ENCODE data around the gene CDKAL1.

Gene CDKAL1

GRCh38 chr6:20688710-20689500 is 154.6 kb downstream of the CDKAL1 start:
- H3K9me3 ChIP-seq (ENCODE audit: insufficient read depth, low read depth, low read length): no peaks in the 10 kb centered on the region
- H3K4me3 ChIP-seq (ENCODE audit: low read length, poor library complexity, severe bottlenecking): peak overlapping the region; percentile 36
- H3K79me2 ChIP-seq (ENCODE audit: insufficient read depth, low read length): peaks cover 70% of the 10 kb centered on the region
- H4K20me1 ChIP-seq (ENCODE audit: insufficient read depth, low read length, poor library complexity, severe bottlenecking): no peaks in the 10 kb centered on the region
- peaks cover 7% of the 10 kb centered on the region; the same call in 1 of the 2 replicates for H3F3A ChIP-seq (ENCODE audit: low read depth)
- H3K36me3 ChIP-seq (ENCODE audit: insufficient read depth, low read length): no peaks in the 10 kb centered on the region
- peaks cover 60% of the 10 kb centered on the region for H3K4me1 ChIP-seq (ENCODE audit: insufficient read depth, low read length, poor library complexity, severe bottlenecking)
- peak overlapping the region; percentile 32 for H3K9ac ChIP-seq (ENCODE audit: low read depth, low read length, poor library complexity, severe bottlenecking)
- H3K4me2 ChIP-seq (ENCODE audit: low read depth, low read length, poor library complexity, severe bottlenecking): peak overlapping the region; percentile 73
- H3K9me2 ChIP-seq (replicated peaks; ENCODE audit: low read depth, low read length): no peaks in the 10 kb centered on the region
- no peaks in the 10 kb centered on the region for H3K27me3 ChIP-seq (ENCODE audit: insufficient read depth, low read length, poor library complexity, severe bottlenecking)
- no peak overlapping the region for H2AFZ ChIP-seq (ENCODE audit: low read length)
- TF ChIP-seq EZH2phosphoT487 (IDR thresholded peaks at IDR 0.05; ENCODE audit: borderline replicate concordance): no peak
- no peak for TF ChIP-seq CTCF (conservative IDR thresholded peaks at IDR 0.05; ENCODE audit: low read length)

GRCh38 chr6:20691185-20691584 is 156.9 kb downstream of the CDKAL1 start:
- H3K4me3 ChIP-seq (ENCODE audit: low read length, poor library complexity, severe bottlenecking): no peak overlapping the region
- peaks cover 72% of the 10 kb centered on the region for H3K4me1 ChIP-seq (ENCODE audit: insufficient read depth, low read length, poor library complexity, severe bottlenecking)
- H3K79me2 ChIP-seq (ENCODE audit: insufficient read depth, low read length): peaks cover 75% of the 10 kb centered on the region
- H3K4me2 ChIP-seq (ENCODE audit: low read depth, low read length, poor library complexity, severe bottlenecking): no peak overlapping the region
- H3K9ac ChIP-seq (ENCODE audit: low read depth, low read length, poor library complexity, severe bottlenecking): no peak overlapping the region
- no peak overlapping the region for H2AFZ ChIP-seq (ENCODE audit: low read length)
- H3K9me3 ChIP-seq (ENCODE audit: insufficient read depth, low read depth, low read length): no peaks in the 10 kb centered on the region
- TF ChIP-seq CTCF (conservative IDR thresholded peaks at IDR 0.05; ENCODE audit: low read length) (no peak), EZH2phosphoT487 (IDR thresholded peaks at IDR 0.05; ENCODE audit: borderline replicate concordance) (no peak)
- H3K27me3 ChIP-seq (ENCODE audit: insufficient read depth, low read length, poor library complexity, severe bottlenecking): no peaks in the 10 kb centered on the region
- H4K20me1 ChIP-seq (ENCODE audit: insufficient read depth, low read length, poor library complexity, severe bottlenecking): no peaks in the 10 kb centered on the region
- peaks cover 7% of the 10 kb centered on the region; the same call in 1 of the 2 replicates for H3F3A ChIP-seq (ENCODE audit: low read depth)
- H3K36me3 ChIP-seq (ENCODE audit: insufficient read depth, low read length): no peaks in the 10 kb centered on the region
- no peaks in the 10 kb centered on the region for H3K9me2 ChIP-seq (replicated peaks; ENCODE audit: low read depth, low read length)

GRCh38 chr6:20692023-20692422 is 157.8 kb downstream of the CDKAL1 start:
- no peak overlapping the region for H3K4me3 ChIP-seq (ENCODE audit: low read length, poor library complexity, severe bottlenecking)
- H3K4me1 ChIP-seq (ENCODE audit: insufficient read depth, low read length, poor library complexity, severe bottlenecking): peaks cover 79% of the 10 kb centered on the region
- H3K9me3 ChIP-seq (ENCODE audit: insufficient read depth, low read depth, low read length): no peaks in the 10 kb centered on the region
- no peaks in the 10 kb centered on the region for H4K20me1 ChIP-seq (ENCODE audit: insufficient read depth, low read length, poor library complexity, severe bottlenecking)
- TF ChIP-seq EZH2phosphoT487 (IDR thresholded peaks at IDR 0.05; ENCODE audit: borderline replicate concordance) (no peak), CTCF (conservative IDR thresholded peaks at IDR 0.05; ENCODE audit: low read length) (no peak)
- peak overlapping the region; percentile 28 for H3K9ac ChIP-seq (ENCODE audit: low read depth, low read length, poor library complexity, severe bottlenecking)
- no peaks in the 10 kb centered on the region for H3K36me3 ChIP-seq (ENCODE audit: insufficient read depth, low read length)
- H2AFZ ChIP-seq (ENCODE audit: low read length): no peak overlapping the region
- peaks cover under 1% of the 10 kb centered on the region; the same call in 1 of the 2 replicates for H3F3A ChIP-seq (ENCODE audit: low read depth)
- H3K27me3 ChIP-seq (ENCODE audit: insufficient read depth, low read length, poor library complexity, severe bottlenecking): no peaks in the 10 kb centered on the region
- H3K4me2 ChIP-seq (ENCODE audit: low read depth, low read length, poor library complexity, severe bottlenecking): no peak overlapping the region
- no peaks in the 10 kb centered on the region for H3K9me2 ChIP-seq (replicated peaks; ENCODE audit: low read depth, low read length)
- peaks cover 75% of the 10 kb centered on the region for H3K79me2 ChIP-seq (ENCODE audit: insufficient read depth, low read length)
